ENCODE results near the gene F13A1.

The F13A1 gene

GRCh38 chr6:6319952-6320811 lies at the start of gene F13A1:
Gene F13A1 (minus strand): TSS chr6:6320662. CDS start chr6:6318664, 1,998 bp downstream.
- DNase-seq = no peak

GRCh38 chr6:6368684-6369052 lies 48.2 kb upstream of the F13A1 start:
- no peak for DNase-seq

- DNase-seq = no peak
These were observed 47.7 kb upstream of the F13A1 start for GRCh38 chr6:6368040-6368683.

- no peak for DNase-seq
These were observed 46.3 kb upstream of the F13A1 start for GRCh38 chr6:6366803-6367202.

- no peak for DNase-seq
These were observed 44.8 kb upstream of the F13A1 start for GRCh38 chr6:6365242-6365641.

GRCh38 chr6:6362056-6362840 lies 41.8 kb upstream of the F13A1 start:
- no peak for DNase-seq

GRCh38 chr6:6357530-6357929 lies 37.1 kb upstream of the F13A1 start:
- DNase-seq = no peak

- DNase-seq = no peak
These were observed 36.6 kb upstream of the F13A1 start for GRCh38 chr6:6357032-6357431.

- DNase-seq = no peak
These were observed 32.3 kb upstream of the F13A1 start for GRCh38 chr6:6352772-6353171.

- no peak for DNase-seq
These were observed 31.1 kb upstream of the F13A1 start for GRCh38 chr6:6351511-6352025.

- DNase-seq = no peak
These were observed 30.2 kb upstream of the F13A1 start for GRCh38 chr6:6350696-6351095.

- no peak for DNase-seq
These were observed 27.8 kb upstream of the F13A1 start for GRCh38 chr6:6348256-6348655.

GRCh38 chr6:6346427-6347023 lies 26.1 kb upstream of the F13A1 start:
- DNase-seq = no peak

GRCh38 chr6:6333501-6333900 lies 13.0 kb upstream of the F13A1 start:
- no peak for DNase-seq

GRCh38 chr6:6332811-6333244 lies 12.4 kb upstream of the F13A1 start:
- DNase-seq = peak; percentile 3

- no peak for DNase-seq
These were observed 11.6 kb upstream of the F13A1 start for GRCh38 chr6:6331946-6332601.

- no peak for DNase-seq
These were observed 10.9 kb upstream of the F13A1 start for GRCh38 chr6:6331393-6331792.

GRCh38 chr6:6330407-6330806 lies 9.9 kb upstream of the F13A1 start:
- no peak for DNase-seq

- no peak for DNase-seq
These were observed 8.0 kb upstream of the F13A1 start for GRCh38 chr6:6328451-6328850.

- no peak for DNase-seq
These were observed 2.9 kb upstream of the F13A1 start for GRCh38 chr6:6323352-6323751.

GRCh38 chr6:6320901-6321300 lies 439 bp upstream of the F13A1 start:
- no peak for DNase-seq

All from NCI-H187 treated with DMSO at 0.1 percent for 48 hours (cell line).